T-helper 2 cell treated with Interferon-gamma antibody and Interleukin-4, amounts not matched to agents 100 ng/mL and 5 ng/mL, for 36 hours (primary cell): Measurements from ENCODE around the gene RALY. TPM values are rescaled to one million over a fixed set of nuclear protein-coding genes. Genes with fewer than 3 reads are reported as not detected.
"Not testable (repeated sequence)": the region's sequence is repeated elsewhere in the genome, so short reads cannot be mapped to it uniquely, and the experiment has no call there.

Experiments
- intact Hi-C: fragments of 100-400 bp; cut with micrococcal nuclease; formaldehyde crosslinking; loops from one replicate; pipeline ENCODE4 v1.15.1; 2023
- total RNA-seq: library from RNA; stranded (reverse); gene quantifications from 2 replicates; pipeline ENCODE4 v1.2.3, GENCODE V29; 2022

The RALY gene
- total RNA-seq, 1 donor from 2014 or later, result 193 TPM

DNA sequence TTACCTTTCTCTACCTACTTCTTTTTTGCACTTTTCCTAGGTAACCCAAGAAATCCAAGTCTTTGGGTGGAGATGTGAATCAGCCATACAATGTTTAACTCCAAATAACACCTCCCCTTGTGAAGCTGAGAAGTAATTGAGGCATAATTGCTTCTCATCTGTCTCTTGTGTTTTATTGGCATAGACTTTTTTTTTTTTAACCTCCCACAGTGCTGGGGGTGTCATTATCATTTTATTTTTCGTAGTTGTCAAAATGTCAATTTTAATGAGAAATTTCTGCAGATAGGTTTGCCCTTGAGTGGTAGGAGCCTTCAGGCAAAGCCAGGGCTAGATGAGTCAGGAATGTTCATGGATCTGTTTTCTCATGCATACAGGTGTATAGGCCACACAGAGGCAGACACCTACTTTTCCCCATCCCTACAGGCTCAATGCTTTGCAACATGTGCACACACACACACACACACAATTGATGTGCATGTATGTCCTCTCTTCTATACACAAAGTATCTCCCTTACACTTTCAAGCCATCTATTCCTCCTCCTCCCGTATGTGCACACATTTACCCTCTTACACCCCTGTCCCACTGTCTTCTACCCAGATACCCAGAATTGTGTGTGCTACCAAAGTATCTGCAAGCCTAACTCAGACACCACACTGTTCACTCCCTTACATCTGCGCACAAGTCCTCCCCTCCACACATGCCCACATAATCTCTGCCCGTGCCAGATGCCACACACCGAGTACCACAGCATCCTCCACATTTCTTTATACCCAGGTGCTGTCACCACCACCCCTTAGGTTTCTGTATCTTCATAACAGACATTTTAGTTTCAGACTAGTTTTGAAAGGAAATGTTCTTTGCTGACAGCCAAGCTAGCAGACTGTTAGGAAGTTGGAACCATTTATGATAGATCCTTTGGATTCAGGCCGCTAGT lies 22.0 kb downstream of the RALY start:
- intact Hi-C loops, result no loop called here

DNA sequence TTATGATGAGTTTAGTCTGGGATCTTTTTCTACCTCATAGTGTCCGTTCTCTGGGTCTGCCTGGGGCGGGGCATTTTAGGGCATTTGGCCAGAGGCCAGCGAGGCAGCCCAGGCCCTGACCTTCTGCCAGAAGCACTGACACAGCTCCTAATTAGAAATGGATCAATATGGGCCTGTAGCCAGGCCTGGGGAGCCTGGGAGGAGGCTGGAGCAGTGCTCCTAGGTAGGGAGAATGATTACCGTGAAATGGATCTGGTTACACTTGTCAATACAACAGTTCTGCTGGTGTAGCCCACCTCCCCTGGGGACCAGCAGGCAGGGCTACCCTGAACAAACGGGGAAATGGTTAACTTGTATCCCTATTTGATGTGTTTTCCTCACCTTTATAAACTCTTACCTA lies 23.0 kb downstream of the RALY start:
- intact Hi-C loops, result no loop called here

DNA sequence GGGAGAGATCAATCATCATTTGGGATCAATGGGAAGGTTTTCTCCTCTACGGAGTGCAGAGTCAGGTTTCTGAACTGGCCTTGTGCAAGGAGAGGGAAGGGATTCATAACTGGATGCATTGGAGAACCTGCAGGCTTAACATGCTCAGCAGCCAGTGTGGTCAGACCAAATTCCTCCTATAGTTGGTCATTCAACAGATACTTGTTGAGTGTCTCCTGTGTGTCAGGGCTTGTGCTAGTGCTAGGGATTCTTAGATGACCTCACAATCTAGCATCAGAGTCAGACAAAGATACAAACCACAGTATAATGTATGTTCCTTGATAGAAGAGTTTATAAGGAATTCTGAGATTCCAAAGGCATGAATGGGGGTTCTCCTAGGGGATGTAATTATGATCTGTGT lies 23.9 kb downstream of the RALY start:
- intact Hi-C loops, result no loop called here

DNA sequence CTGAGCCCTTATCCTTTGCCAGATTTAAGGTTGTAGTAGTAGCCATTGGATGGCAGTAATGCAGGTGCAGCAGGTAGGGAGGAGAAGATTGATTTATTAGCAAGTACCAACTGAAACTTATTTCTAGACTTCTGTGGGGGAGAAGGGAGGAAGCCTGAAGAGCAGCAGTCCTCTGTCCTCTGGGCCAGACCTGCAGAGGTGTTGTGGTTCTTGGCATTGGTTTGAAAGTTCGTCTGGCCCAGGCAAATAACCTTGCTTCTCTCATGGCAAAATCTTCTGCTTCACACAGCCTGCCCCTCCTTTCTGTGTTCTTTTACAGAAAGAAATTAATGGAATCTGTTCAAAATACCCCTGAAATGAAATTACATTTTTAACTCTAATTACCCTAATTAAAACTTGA lies 24.5 kb downstream of the RALY start:
- intact Hi-C loops, result no loop called here

DNA sequence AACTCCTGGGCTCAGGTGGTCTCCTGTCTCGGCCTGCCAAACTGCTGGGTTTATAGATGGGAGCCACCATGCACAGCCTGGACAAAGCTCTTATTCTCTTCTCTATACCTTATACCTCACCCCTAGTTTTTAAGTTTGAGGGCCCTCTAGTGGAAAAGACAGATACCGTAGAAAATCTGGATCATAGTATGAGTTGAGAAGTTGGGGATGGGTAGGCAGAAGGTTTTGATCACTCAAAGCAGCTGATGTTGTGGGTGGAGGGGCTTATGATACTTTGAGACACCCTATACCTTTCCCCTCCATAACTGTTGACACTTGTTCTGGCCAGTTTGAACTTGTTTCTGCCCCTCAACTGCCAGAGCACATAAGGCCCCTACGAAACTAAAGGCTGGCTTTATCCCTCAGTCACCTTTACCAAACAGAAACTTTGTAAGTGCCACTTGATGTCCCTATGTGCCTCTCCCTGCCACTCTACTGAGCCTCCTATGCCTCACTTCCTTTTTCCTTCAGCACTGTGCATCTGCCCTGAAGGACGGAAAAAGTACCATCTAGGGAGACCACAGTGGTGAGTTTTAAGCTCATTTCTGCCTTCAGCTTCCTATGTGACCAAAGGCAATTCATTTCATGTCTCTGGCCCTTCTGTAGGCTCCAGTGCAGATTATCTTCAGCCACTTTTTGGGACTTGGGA lies 28.6 kb downstream of the RALY start:
- intact Hi-C loops, result no loop called here

DNA sequence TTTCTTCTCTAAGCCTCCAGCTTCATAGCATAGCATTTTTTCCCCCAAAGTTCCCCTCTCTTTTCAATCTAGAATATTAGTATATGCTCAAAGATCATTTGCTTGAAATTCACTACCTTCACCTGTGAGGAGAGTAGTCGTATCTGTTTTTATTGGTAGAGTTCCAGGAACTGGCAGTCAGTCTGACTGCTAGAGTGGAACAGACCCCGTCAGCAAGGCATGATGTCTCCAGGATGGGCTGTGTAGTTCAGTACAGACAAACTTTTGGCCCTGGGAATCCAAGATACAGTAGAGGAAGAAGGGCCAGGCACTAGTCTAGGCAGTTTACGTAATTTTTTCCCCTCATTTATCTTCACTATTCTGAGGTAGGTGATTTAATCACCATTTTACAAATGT lies 29.1 kb downstream of the RALY start:
- intact Hi-C loops, result no loop called here

DNA sequence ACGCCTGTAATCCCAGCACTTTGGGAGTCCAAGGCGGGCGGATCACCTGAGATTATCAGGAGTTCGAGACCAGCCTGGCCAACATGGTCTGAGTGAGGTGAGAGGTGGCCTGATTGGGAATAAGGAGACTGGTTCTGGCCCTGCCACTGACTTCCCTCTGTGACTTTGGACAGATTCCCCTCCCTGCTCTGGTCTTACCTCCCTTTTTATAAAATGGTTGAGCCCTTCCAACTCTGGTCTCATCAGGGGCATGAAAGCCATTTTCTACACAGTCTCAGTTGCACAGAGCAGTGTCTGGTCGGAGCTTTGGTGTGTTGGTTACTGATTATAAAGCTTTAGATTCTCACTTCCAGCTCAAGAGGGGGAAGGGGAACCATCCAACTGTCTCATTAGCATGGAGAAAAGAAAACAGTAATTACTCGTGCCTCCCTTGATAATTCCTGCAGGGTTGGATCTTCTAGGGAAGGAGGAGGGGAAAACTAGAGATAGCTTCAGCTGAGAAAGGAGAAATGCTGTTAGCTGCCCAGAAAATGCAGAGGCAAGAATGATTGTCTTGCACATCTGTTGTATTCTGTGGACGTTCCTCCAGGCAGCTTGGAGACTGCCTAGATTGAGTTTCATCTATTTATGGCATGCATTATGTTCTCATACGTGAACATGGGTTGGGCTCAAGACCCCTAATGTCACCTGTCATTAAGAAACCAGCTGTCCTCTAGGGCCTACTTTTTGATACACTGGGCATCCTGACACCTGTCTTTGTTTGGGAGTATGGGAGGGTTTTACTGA lies 30.4 kb downstream of the RALY start:
- intact Hi-C loops, result no loop called here

DNA sequence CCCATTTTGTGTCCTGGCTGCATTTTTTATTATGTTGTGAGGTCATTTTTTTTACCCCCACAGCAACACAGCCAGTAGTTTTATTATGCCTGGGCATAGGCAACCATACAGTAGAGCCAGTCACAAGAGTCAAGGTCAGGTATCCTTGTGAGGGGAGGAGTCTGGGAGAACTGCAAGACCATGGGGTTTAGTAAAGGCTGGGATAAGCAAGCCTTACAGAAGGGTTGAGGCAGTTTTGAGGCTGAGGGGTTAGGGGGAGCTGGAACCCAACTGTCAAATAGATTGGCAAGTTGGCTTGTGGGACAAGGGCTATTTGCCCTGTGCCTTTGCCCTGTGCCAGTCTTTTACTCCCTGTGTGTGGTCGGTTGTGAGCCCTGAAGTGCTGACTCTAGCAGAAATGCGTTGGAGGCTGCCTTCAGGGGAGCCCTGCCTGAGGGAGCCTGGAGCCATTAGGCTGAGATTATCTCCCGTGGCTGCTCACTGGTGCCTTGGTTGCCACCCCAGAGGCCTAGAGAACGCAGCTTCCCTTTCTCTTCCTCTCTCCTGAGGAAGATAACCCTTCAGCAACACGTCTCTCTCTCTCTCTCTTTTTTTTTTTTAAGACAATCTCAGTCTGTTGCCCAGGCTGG lies 31.1 kb downstream of the RALY start:
- intact Hi-C loops, result no loop called here

DNA sequence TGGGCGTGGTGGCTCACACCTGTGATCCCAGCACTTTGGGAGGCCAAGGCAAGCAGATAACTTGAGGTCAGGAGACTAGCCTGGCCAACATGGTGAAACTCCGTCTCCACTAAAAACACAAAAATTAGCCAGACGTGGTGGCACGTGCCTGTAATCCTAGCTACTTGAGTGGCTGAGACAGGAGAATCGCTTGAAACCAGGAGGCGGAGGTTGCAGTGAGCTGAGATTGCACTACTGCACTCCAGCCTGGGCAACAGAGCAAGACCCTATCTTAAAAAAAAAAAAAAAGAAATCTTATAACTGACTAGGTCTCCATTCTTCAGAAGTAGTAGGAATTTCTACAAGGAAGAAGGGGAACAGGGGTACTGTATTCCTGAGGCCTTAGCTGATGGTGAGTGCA lies 34.3 kb downstream of the RALY start:
- intact Hi-C loops, result not testable (repeated sequence)

DNA sequence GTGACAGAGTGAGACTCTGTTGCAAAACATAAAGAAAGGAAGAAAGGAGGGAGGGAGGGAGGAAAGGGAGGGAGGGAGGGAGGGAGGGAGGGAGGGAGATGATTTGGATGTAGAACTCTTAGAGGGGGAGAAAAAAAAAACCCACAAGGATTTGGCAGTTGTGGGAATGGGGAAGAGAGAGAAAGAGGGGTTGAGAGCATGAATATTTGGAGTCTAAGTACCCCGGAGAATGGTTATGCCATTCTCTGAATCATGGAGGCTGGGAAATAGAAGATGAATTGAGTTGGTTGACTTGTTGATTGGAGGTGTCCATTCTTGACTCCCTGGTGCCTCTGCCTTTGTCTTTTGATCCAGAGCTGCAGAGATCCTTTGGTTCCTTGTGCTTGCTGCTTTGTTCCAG lies 35.7 kb downstream of the RALY start:
- intact Hi-C loops, result no loop called here

DNA sequence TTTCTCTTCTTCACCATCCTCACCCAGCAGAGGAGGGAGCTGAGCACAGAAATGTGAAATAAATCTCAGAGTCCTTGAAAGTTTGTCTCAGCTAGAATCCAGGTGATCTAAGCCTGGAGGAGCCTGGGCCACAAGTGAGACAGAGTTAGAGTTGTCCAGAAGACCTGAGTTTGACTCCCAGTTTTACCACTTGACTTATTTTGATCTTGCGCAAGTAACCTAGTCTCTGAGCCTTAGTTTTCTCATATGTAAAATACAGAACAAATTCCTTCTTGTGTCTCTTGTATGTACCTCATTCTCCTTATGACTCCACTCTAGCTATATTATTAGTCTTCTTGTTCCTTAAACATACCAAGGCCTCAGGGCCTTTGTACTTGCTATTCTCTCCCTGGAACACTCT lies 36.7 kb downstream of the RALY start:
- intact Hi-C loops, result no loop called here

DNA sequence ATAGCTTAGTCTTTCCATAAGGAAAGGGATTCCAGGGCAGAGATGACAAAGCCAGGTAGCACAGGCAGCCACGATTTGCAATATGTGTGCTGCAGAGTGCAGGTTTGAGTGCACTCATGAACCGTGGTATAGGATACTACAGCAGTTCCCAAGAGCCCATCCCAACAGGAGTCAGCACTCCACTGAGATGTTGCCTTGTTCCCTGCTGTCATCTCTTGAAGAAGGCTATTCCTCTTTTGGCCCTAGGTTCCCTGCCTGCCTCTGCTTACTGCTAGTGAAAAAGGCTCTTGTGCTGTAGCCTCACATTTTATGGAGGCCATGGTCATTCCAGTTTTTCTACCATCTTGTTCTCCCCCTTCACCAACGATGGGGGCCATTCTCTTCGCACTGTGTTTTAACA lies 40.2 kb downstream of the RALY start:
- intact Hi-C loops, result no loop called here

DNA sequence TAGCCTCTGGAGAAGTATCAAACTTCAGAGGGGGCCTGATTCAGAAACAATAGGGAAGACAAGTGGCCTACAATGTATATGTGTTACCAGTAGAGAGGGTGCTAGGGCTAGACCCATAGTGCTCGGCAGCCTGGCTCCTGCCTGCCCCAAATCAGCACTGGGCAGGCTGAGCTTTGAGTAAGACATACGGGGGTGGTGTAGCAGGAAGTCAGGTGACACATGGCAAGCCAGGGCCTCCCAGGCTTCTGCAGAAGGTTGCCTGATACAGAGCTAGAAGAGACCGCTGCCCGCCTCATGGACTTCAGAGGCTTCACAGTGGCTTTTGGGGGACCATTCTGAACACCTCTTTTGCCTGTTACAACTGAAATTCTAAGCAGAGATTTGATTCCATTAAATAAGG lies 43.4 kb downstream of the RALY start:
- intact Hi-C loops, result no loop called here

DNA sequence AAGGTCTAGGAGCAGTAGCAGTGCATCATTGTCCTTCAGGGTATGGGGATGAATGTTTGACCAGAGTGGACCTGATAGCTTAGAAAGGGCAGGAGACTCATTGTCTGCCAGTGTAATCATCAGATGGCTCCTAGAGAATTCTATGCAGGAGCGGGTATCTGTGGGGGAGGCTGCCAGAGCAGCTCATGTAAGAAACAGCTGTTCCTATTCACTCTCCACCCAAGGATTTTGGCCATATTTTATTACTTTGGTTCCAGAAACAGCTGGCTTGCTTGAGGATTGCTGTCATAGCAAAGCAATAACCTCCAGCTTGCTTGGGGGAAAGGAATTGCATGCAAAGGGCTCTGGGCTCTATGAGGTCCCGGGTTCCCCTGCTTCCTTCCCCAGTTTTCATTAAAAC lies 44.1 kb downstream of the RALY start:
- intact Hi-C loops, result no loop called here

DNA sequence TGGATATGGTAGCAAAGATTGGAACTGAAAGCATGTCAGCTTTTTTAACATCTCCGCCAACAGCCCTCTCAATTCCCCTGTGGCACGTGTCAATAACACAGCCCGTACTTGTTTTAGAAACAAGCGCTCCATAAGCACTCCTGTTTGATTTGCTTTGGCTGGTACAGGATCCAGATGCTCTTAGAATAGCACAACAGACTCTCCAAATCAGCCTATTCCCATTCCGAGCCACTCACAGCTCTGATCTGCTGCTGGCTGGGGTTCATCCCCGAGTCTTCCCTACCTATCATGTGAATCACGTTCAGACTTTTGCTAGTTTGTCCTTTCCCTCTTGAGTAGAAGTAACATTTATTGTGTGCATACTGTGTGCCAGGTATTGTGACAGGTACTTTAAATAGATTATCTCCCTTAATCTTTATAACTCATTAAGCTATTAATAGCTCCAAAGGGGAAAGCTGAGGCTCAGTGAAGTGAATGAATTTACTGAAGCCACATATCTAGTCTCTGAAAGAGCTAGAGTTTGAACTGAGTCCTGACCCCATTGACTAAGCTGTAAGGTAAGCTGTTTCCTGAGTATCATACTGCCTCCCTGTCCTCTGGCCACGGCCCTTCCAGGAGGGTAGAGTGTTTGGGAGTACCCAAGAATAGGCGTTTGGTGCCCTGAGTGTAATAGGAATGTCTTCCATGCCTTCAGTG lies 46.7 kb downstream of the RALY start:
- intact Hi-C loops, result no loop called here

DNA sequence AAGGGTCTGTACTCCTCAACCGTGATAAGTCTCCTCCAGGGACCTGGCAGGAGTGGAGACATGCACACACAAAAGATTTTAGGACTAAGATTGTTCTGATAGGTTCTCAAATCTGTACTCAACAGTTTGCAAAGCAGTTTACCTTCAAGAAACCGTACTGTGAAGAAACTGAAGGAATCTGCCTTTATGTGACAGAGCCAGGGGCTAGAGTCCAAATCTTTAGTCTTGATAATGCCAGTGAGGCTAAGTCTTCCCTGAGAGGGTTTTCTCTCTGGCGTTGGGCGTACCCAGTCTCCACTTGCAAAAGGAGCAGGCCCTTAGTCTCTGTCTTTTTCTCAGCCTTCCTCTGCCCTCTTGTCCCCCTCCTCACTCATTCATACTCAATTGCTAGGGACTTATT lies 47.5 kb downstream of the RALY start:
- intact Hi-C loops, result no loop called here

DNA sequence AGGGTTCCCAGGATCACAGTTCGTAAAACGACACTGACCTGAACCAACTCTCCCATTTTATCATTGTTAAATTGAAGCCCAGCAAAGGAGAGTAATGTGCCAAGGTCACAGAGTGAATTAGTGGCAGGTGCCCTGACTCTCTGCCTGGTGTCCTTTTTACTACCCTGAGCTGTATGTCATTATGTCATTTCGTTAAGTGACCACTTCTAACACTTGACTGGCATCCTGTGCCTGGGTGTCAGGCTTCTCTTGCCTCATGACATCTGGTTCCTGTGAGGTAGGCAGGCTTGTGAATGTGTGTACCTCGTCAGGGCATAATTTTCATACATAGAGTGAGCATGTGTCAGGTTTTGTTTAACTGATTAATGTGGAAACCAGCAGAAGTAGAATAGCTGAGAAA lies 48.6 kb downstream of the RALY start:
- intact Hi-C loops, result no loop called here

DNA sequence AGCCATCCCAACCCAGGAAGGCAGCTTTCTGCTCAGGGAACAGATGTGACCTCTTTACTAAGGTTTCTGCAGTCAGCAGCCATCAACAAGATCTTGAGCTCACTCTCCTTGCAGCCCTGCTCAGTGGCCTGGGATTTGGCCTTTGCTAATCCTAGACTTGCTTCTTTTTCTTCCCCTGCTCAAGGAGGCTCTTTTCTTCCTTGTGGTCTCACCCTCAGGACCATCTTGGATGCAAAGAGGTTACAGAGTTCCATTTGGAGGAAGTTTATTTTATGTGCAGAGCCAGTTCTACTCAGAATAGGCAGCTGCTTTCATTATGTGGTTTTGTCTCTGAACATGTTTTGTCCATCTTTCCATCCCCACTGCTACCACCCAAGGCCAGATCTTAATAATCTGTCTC lies 49.3 kb downstream of the RALY start:
- intact Hi-C loops, result no loop called here

DNA sequence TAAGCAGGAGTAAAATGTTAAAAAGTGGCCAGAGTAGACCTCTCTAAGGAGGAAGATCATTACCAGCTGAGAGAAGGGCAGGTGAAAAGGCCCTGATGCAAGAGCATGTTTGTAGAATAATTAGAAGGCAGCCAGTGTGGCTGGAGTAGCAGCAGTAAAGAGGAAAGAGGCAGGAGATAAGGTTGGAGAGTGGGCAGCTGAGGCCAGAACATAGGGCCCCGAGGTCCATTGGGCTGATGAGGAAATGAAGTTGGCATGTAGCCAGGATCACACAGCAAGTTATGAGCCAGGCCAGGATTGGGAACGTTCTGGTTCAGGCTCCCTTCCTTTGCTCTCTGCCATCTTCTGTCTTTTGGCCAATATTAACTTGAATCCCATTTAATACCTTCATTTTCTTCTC lies 51.6 kb downstream of the RALY start:
- intact Hi-C loops, result no loop called here

DNA sequence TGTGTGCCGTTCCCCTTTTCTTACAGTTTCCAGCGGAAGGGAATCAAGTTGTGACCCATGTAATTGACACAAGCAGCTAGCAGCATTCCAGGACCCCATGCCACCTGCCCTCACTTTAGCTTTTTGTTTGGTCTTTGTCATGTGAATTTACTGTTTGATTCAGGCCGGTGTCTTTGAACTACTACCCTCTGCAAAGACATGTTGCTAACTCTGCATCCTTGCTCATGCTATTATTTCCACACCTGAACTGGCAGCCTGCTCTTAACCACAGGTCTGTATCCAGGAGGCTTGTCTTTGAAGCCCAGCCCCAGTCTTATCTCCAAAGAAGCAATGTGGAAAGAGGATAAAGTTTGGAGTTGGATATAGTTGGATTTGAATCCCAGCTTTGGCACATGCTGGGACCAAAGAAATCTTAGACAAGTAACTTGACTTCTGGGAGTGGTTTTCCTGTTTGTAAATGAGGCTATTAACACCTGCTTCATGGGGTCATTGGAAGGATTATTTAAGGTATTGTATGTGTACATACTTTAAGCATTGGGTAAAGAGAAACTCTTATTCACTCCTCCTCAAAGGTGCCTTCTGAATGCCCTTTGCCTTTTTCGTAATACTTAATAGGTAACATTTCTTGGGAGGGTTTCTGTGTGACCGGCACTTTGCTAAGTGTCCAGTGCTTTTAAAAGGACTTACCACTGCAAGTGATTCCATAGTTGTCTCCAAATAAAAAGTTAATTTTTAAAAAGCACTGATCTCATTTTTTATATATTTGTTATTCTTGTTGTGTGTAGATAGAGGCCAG lies 52.4 kb downstream of the RALY start:
- intact Hi-C loops, result no loop called here
